ENCODE measurements around the gene OR8D2. TPM values are rescaled to one million over a fixed set of nuclear protein-coding genes. Genes with fewer than 3 reads are reported as not detected.
"Not testable (repeated sequence)": the region's sequence is repeated elsewhere in the genome, so short reads cannot be mapped to it uniquely, and the experiment has no call there.

OR8D2 gene
- total and polyA plus RNA-seq, 2 donors (not counting 1 experiment from before 2014, with no cell fraction given), result not detected

GRCh38 chr11:124276081-124276480, 43.9 kb downstream of the OR8D2 start:
- TF ChIP-seq CTCF (IDR thresholded peaks at IDR 0.05), result no peak
- TF ChIP-seq EZH2 (IDR thresholded peaks at IDR 0.05; ENCODE audit: borderline replicate concordance, insufficient read depth, low read depth, low read length, poor library complexity, severe bottlenecking), result no peak
- H3K4me2 ChIP-seq (replicated peaks; ENCODE audit: low read depth, low read length, poor library complexity, severe bottlenecking), result no peak overlapping the region
- peaks cover 7% of the 10 kb centered on the region for H3K9me3 Mint-ChIP-seq (ENCODE audit: insufficient read depth)
- no peak overlapping the region for H3K9ac ChIP-seq (ENCODE audit: low read length)
- peaks cover 0 to 2% (median 0%) of the 10 kb centered on the region in 4 experiments for H3K27me3 ChIP-seq (replicated peaks in 1 of 4; ENCODE audit: control extremely low read depth in 1 of 4, control insufficient read depth in 3 of 4, insufficient read depth in 4 of 4, low read length in 3 of 4)
- H2AFZ ChIP-seq (ENCODE audit: insufficient read depth, low read depth, low read length, poor library complexity, severe bottlenecking), result no peak overlapping the region
- intact Hi-C loops (cut with micrococcal nuclease), result no loop called here
- H3K4me3 Mint-ChIP-seq, result no peak overlapping the region
- no peak overlapping the region for H3K27ac Mint-ChIP-seq
- H3K9me3 ChIP-seq (ENCODE audit: control extremely low read depth in 1 of 3, control insufficient read depth in 2 of 3, insufficient read depth in 1 of 3, low read length in 2 of 3), result peaks cover 0 to 9% (median 0%) of the 10 kb centered on the region in 3 donors
- H3K79me2 ChIP-seq (ENCODE audit: control insufficient read depth, insufficient read depth, low read length), result no peaks in the 10 kb centered on the region
- no peaks in the 10 kb centered on the region for H3K27me3 Mint-ChIP-seq
- 50% methylated on average over 1 of the region's 1 CpG for WGBS (ENCODE audit: insufficient coverage)
- H3K4me1 ChIP-seq (ENCODE audit: control insufficient read depth in 2 of 2, insufficient read depth in 2 of 2, low read length in 2 of 2), result no peaks in the 10 kb centered on the region
- H3K36me3 ChIP-seq (replicated peaks in 1 of 2; ENCODE audit: control extremely low read depth in 1 of 2, control insufficient read depth in 1 of 2, extremely low read depth in 1 of 2, insufficient read depth in 2 of 2, low read length in 1 of 2), result no peaks in the 10 kb centered on the region
- DNase-seq (no peak), ATAC-seq (ENCODE audit: low read depth) (no peak)
- H3K27ac ChIP-seq (ENCODE audit: low read length in 2 of 2), result no peak overlapping the region
- H3K4me1 Mint-ChIP-seq, result no peaks in the 10 kb centered on the region
- no peak overlapping the region for H3K4me3 ChIP-seq (ENCODE audit: control extremely low read depth in 1 of 5, extremely low read depth in 1 of 5, insufficient read depth in 1 of 5, low read depth in 2 of 5, low read length in 4 of 5)
- ChIA-PET CTCF (no interaction called here), POLR2A (no interaction called here)
- H4K20me1 ChIP-seq (ENCODE audit: control insufficient read depth, insufficient read depth, low read length, poor library complexity, severe bottlenecking), result no peaks in the 10 kb centered on the region

GRCh38 chr11:124274000-124274399, 46.0 kb downstream of the OR8D2 start:
- Mint-ChIP-seq H3K27ac (no peak overlapping the region), H3K4me1 (no peaks in the 10 kb centered on the region), H3K9me3 (ENCODE audit: insufficient read depth) (no peaks in the 10 kb centered on the region), H3K27me3 (no peaks in the 10 kb centered on the region), H3K4me3 (no peak overlapping the region)
- H3K79me2 ChIP-seq (ENCODE audit: control insufficient read depth, insufficient read depth, low read length), result no peaks in the 10 kb centered on the region
- ATAC-seq (ENCODE audit: low read depth), result no peak
- no peak for TF ChIP-seq EZH2 (IDR thresholded peaks at IDR 0.05; ENCODE audit: borderline replicate concordance, insufficient read depth, low read depth, low read length, poor library complexity, severe bottlenecking)
- TF ChIP-seq CTCF (IDR thresholded peaks at IDR 0.05), result no peak
- no peaks in the 10 kb centered on the region for H3K4me1 ChIP-seq (ENCODE audit: control insufficient read depth in 2 of 2, insufficient read depth in 2 of 2, low read length in 2 of 2)
- no peak overlapping the region for H3K27ac ChIP-seq (ENCODE audit: low read length in 2 of 2)
- H2AFZ ChIP-seq (ENCODE audit: insufficient read depth, low read depth, low read length, poor library complexity, severe bottlenecking), result no peak overlapping the region
- intact Hi-C loops (cut with micrococcal nuclease), result no loop called here
- no peaks in the 10 kb centered on the region for H4K20me1 ChIP-seq (ENCODE audit: control insufficient read depth, insufficient read depth, low read length, poor library complexity, severe bottlenecking)
- H3K36me3 ChIP-seq (replicated peaks in 1 of 2; ENCODE audit: control extremely low read depth in 1 of 2, control insufficient read depth in 1 of 2, extremely low read depth in 1 of 2, insufficient read depth in 2 of 2, low read length in 1 of 2), result no peaks in the 10 kb centered on the region
- no peak for DNase-seq
- peaks cover 0 to 9% (median 0%) of the 10 kb centered on the region in 3 donors for H3K9me3 ChIP-seq (ENCODE audit: control extremely low read depth in 1 of 3, control insufficient read depth in 2 of 3, insufficient read depth in 1 of 3, low read length in 2 of 3)
- H3K9ac ChIP-seq (ENCODE audit: low read length), result no peak overlapping the region
- no peak overlapping the region for H3K4me3 ChIP-seq (ENCODE audit: control extremely low read depth in 1 of 5, extremely low read depth in 1 of 5, insufficient read depth in 1 of 5, low read depth in 2 of 5, low read length in 4 of 5)
- ChIA-PET CTCF (no interaction called here), POLR2A (no interaction called here)
- whole genome bisulfite sequencing (ENCODE audit: insufficient coverage), result 100% methylated on average over 1 of the region's 2 CpGs
- peaks cover 0 to 2% (median 0%) of the 10 kb centered on the region in 4 experiments for H3K27me3 ChIP-seq (replicated peaks in 1 of 4; ENCODE audit: control extremely low read depth in 1 of 4, control insufficient read depth in 3 of 4, insufficient read depth in 4 of 4, low read length in 3 of 4)
- no peak overlapping the region for H3K4me2 ChIP-seq (replicated peaks; ENCODE audit: low read depth, low read length, poor library complexity, severe bottlenecking)

GRCh38 chr11:124270886-124271285, 49.1 kb downstream of the OR8D2 start:
- H4K20me1 ChIP-seq (ENCODE audit: control insufficient read depth, insufficient read depth, low read length, poor library complexity, severe bottlenecking); H3K4me3 Mint-ChIP-seq; H3K4me1 Mint-ChIP-seq; H3K9me3 ChIP-seq (ENCODE audit: control extremely low read depth in 1 of 3, control insufficient read depth in 2 of 3, insufficient read depth in 1 of 3, low read length in 2 of 3); intact Hi-C loops (cut with micrococcal nuclease); ATAC-seq (ENCODE audit: low read depth); H3K27ac Mint-ChIP-seq; CTCF ChIA-PET; H3K79me2 ChIP-seq (ENCODE audit: control insufficient read depth, insufficient read depth, low read length); H2AFZ ChIP-seq (ENCODE audit: insufficient read depth, low read depth, low read length, poor library complexity, severe bottlenecking); H3K27me3 Mint-ChIP-seq; H3K4me1 ChIP-seq (ENCODE audit: control insufficient read depth in 2 of 2, insufficient read depth in 2 of 2, low read length in 2 of 2); H3K4me3 ChIP-seq (ENCODE audit: control extremely low read depth in 1 of 5, extremely low read depth in 1 of 5, insufficient read depth in 1 of 5, low read depth in 2 of 5, low read length in 4 of 5); H3K9ac ChIP-seq (ENCODE audit: low read length); POLR2A ChIA-PET; H3K27ac ChIP-seq (ENCODE audit: low read length in 2 of 2); H3K27me3 ChIP-seq (replicated peaks in 1 of 4; ENCODE audit: control extremely low read depth in 1 of 4, control insufficient read depth in 3 of 4, insufficient read depth in 4 of 4, low read length in 3 of 4); DNase-seq; H3K4me2 ChIP-seq (replicated peaks; ENCODE audit: low read depth, low read length, poor library complexity, severe bottlenecking); H3K36me3 ChIP-seq (replicated peaks in 1 of 2; ENCODE audit: control extremely low read depth in 1 of 2, control insufficient read depth in 1 of 2, extremely low read depth in 1 of 2, insufficient read depth in 2 of 2, low read length in 1 of 2); H3K9me3 Mint-ChIP-seq (ENCODE audit: insufficient read depth): not testable (repeated sequence)
- no CpG with 5 or more reads among the region's 7 CpGs for WGBS (ENCODE audit: insufficient coverage)
